SH-SY5Y (cell line): ENCODE results near the gene DDX28.

Experiments used
- GATA2 ChIP-seq: IDR thresholded peaks from 2 replicates; pipeline ENCODE4 v1.6.1; 2011; ENCODE audit warnings: mild to moderate bottlenecking, low read depth, low read length
- GATA3 ChIP-seq: IDR thresholded peaks from 2 replicates; pipeline ENCODE4 v1.6.1; 2011; ENCODE audit warnings: low read depth, mild to moderate bottlenecking, low read length, moderate library complexity

The DDX28 gene

GRCh38 chr16:68049449-68049848, 26.4 kb upstream of the DDX28 start:
- TF ChIP-seq GATA2 (no peak), GATA3 (no peak)

- TF ChIP-seq GATA2 (no peak), GATA3 (no peak)
These were observed 25.0 kb upstream of the DDX28 start for GRCh38 chr16:68047987-68048386.

GRCh38 chr16:68046106-68046505, 23.1 kb upstream of the DDX28 start:
- no peak for TF ChIP-seq GATA3
- TF ChIP-seq GATA2, result no peak

- TF ChIP-seq GATA2 (no peak), GATA3 (no peak)
These were observed 18.8 kb upstream of the DDX28 start for GRCh38 chr16:68041783-68042182.

GRCh38 chr16:68040506-68041288, 17.7 kb upstream of the DDX28 start:
- TF ChIP-seq GATA3, result no peak
- TF ChIP-seq GATA2, result no peak

GRCh38 chr16:68037841-68038597, 15.0 kb upstream of the DDX28 start:
- TF ChIP-seq GATA3, result no peak
- TF ChIP-seq GATA2, result no peak

GRCh38 chr16:68035227-68035626, 12.2 kb upstream of the DDX28 start:
- TF ChIP-seq GATA3 (no peak), GATA2 (no peak)

- no peak for TF ChIP-seq GATA3
- no peak for TF ChIP-seq GATA2
These were observed 10.1 kb upstream of the DDX28 start for GRCh38 chr16:68033101-68033500.

GRCh38 chr16:68031951-68032350, 8.9 kb upstream of the DDX28 start:
- no peak for TF ChIP-seq GATA2

- TF ChIP-seq GATA2 (no peak), GATA3 (no peak)
These were observed 6.0 kb upstream of the DDX28 start for GRCh38 chr16:68028996-68029395.

GRCh38 chr16:68022278-68022727, 729 bp downstream of the DDX28 start:
- TF ChIP-seq GATA3 (no peak), GATA2 (no peak)

GRCh38 chr16:68021490-68021889, 1.5 kb downstream of the DDX28 start:
- TF ChIP-seq GATA2, result no peak

GRCh38 chr16:68019167-68019680, 3.8 kb downstream of the DDX28 start:
- TF ChIP-seq GATA2 (no peak), GATA3 (no peak)

GRCh38 chr16:68015681-68016080, 7.4 kb downstream of the DDX28 start, which contains the start of gene DPEP2NB:
Gene DPEP2NB (minus strand): TSS chr16:68015911. CDS start chr16:68015770, 141 bp downstream.
- no peak for TF ChIP-seq GATA2

- no peak for TF ChIP-seq GATA3
- no peak for TF ChIP-seq GATA2
These were observed 9.6 kb downstream of the DDX28 start for GRCh38 chr16:68013440-68013839.
